GM12878 (cell line): Measurements from ENCODE around the gene PRPF6. TPM values are rescaled to one million over a fixed set of nuclear protein-coding genes. Genes with fewer than 3 reads are reported as not detected.

Source experiments
- ATAC-seq: fragments of 200-7000 bp; cut with Tn5 transposase; 3 replicates; pipeline ENCODE4 v1.9.1; 2020; ENCODE audit warnings: mild to moderate bottlenecking, moderate library complexity
- BruUV-seq: library from RNA; stranded (reverse); fragments of 400-500 nt; replicated peaks from 2 replicates; lab custom pipeline; 2021; lab: Mats Ljungman, UMichigan
- CTCF ChIA-PET: fragments of 300-600 bp; sonication (Branson Sonifier 250); formaldehyde crosslinking; extraction: SDS; loops from one replicate; lab custom pipeline; 2021; ENCODE audit warnings: inconsistent platforms; lab: Yijun Ruan, JAX
- POLR2A ChIA-PET: fragments of 350-600 bp; formaldehyde crosslinking; extraction: SDS; loops from one replicate; lab custom pipeline; 2021; ENCODE audit warnings: inconsistent platforms; lab: Charles Lee
- RAD21 ChIA-PET: fragments of 300-600 bp; sonication (Branson Sonifier 250); formaldehyde crosslinking; loops from one replicate; lab custom pipeline; 2023; ENCODE audit warnings: antibody characterized with exemption; ENCODE audit not compliant: unreplicated experiment; lab: Charles Lee
- SMC1A ChIA-PET: fragments of 300-600 bp; sonication (Branson Sonifier 250); formaldehyde crosslinking; loops from one replicate; lab custom pipeline; 2023; ENCODE audit not compliant: unreplicated experiment, uncharacterized antibody; lab: Charles Lee
- DNase-seq: peaks from one replicate; pipeline ENCODE4 v3.0.0-alpha.2; 2011; ENCODE audit warnings: low read depth, low spot score
- FAIRE-seq: peaks from 3 replicates; lab custom pipeline; 2011; peaks lifted over from hg19 to GRCh38; lab: Jason Lieb, UNC
- H2AFZ ChIP-seq: 2 replicates; pipeline ENCODE4 v1.6.0; 2011; ENCODE audit warnings: low read depth, low read length, control low read depth; ENCODE audit not compliant: control insufficient read depth
- H3K27ac ChIP-seq: 2 replicates; pipeline ENCODE4 v1.5.1; 2011; ENCODE audit warnings: control low read depth; ENCODE audit not compliant: control insufficient read depth, insufficient read depth
- H3K27me3 ChIP-seq, 2 experiments: replicated peaks in 1 of 2; 2 replicates each; pipeline versions ENCODE4 v1.6.0 to v1.6.1; 2011; ENCODE audit warnings: low read length in 1 of 2; ENCODE audit not compliant: control insufficient read depth in 2 of 2, insufficient read depth in 2 of 2
- H3K36me3 ChIP-seq, 2 experiments: 2 replicates each; pipeline ENCODE4 v1.5.1; 2011; ENCODE audit warnings: low read length in 1 of 2; ENCODE audit not compliant: control insufficient read depth in 2 of 2, insufficient read depth in 2 of 2
- H3K4me1 ChIP-seq: 2 replicates; pipeline ENCODE4 v1.6.1; 2011; ENCODE audit warnings: mild to moderate bottlenecking, low read length, moderate library complexity, mixed read lengths; ENCODE audit not compliant: control insufficient read depth, insufficient read depth
- H3K4me2 ChIP-seq: 2 replicates; pipeline ENCODE4 v1.6.0; 2011; ENCODE audit warnings: control low read depth; ENCODE audit not compliant: control insufficient read depth, insufficient read depth
- H3K4me3 ChIP-seq: fragments of 200-600 bp; sonication (generic); 2 replicates; pipeline ENCODE4 v1.5.1; 2016
- H3K79me2 ChIP-seq: 2 replicates; pipeline ENCODE4 v1.6.0; 2011; ENCODE audit warnings: low read length; ENCODE audit not compliant: control insufficient read depth, insufficient read depth
- H3K9ac ChIP-seq: 2 replicates; pipeline ENCODE4 v1.8.0; 2011; ENCODE audit warnings: low read length, control low read depth, mixed read lengths; ENCODE audit not compliant: control insufficient read depth, insufficient read depth
- H3K9me3 ChIP-seq: replicated peaks from 3 replicates; pipeline ENCODE4 v1.5.1; 2011; ENCODE audit warnings: mild to moderate bottlenecking, low read length; ENCODE audit not compliant: control insufficient read depth, insufficient read depth
- H4K20me1 ChIP-seq: 2 replicates; pipeline ENCODE4 v1.6.0; 2011; ENCODE audit not compliant: control insufficient read depth, insufficient read depth
- BACH1 ChIP-seq: fragments of 450-650 bp; IDR thresholded peaks from 2 replicates; pipeline ENCODE4 v1.6.1; 2017; ENCODE audit warnings: mild to moderate bottlenecking, borderline replicate concordance
- IRF4 ChIP-seq: IDR thresholded peaks from 2 replicates; pipeline ENCODE4 v1.6.1; 2011; ENCODE audit warnings: low read depth, low read length
- KLF5 ChIP-seq: fragments of 450-650 bp; IDR thresholded peaks from 2 replicates; pipeline ENCODE4 v1.6.1; 2014; ENCODE audit warnings: mild to moderate bottlenecking; ENCODE audit not compliant: partially characterized antibody
- MLLT1 ChIP-seq: fragments of 450-650 bp; IDR thresholded peaks from 2 replicates; pipeline ENCODE4 v1.6.1; 2016; ENCODE audit warnings: mild to moderate bottlenecking
- POLR2A ChIP-seq: IDR thresholded peaks from 2 replicates; pipeline ENCODE4 v1.6.1; 2011; ENCODE audit warnings: low read depth, mild to moderate bottlenecking, low read length
- RCOR1 ChIP-seq: conservative IDR thresholded peaks from 2 replicates; pipeline ENCODE4 v1.6.1; 2012; ENCODE audit warnings: low read depth, low read length, improper control_type of control experiment
- SMARCA5 ChIP-seq: fragments of 450-650 bp; IDR thresholded peaks from 2 replicates; pipeline ENCODE4 v1.6.1; 2017; ENCODE audit warnings: mild to moderate bottlenecking
- USF2 ChIP-seq: IDR thresholded peaks from 2 replicates; pipeline ENCODE4 v1.6.1; 2011; ENCODE audit warnings: low read depth, low read length, improper control_type of control experiment, borderline replicate concordance
- ZBTB33 ChIP-seq: fragments of 450-650 bp; IDR thresholded peaks from 2 replicates; pipeline ENCODE4 v1.6.1; 2017; ENCODE audit warnings: mild to moderate bottlenecking
- WGBS: methylation state at CpG from one replicate; pipeline ENCODE4 v1.1.6; 2016; ENCODE audit warnings: low lambda C conversion rate; ENCODE audit not compliant: insufficient replicate concordance, insufficient coverage; ENCODE audit errors: missing lambda C conversion rate; 5-methylcytosine and 5-hydroxymethylcytosine counted together
- in situ Hi-C: fragments of 300-500 bp; cut with MboI; formaldehyde crosslinking; loops from 9 replicates; pipeline ENCODE4 v1.14.3; 2018; ENCODE audit warnings: mixed read lengths
- intact Hi-C: fragments of 100-400 bp; cut with micrococcal nuclease; formaldehyde crosslinking; loops from one replicate; pipeline ENCODE4 v1.14.2; 2022; ENCODE audit not compliant: unreplicated experiment
- polyA plus RNA-seq, 11 experiments: library from polyadenylated mRNA; depleted of rRNA in 4 of 11; unstranded in 6 of 11; stranded (reverse) in 5 of 11; fragments of >200 nt; fragmentation: Nextera tagmentation in 4 of 11; fragmentation: Illumina TruSeq in 1 of 11; extraction: Ambion mirVana in 4 of 11; extraction: Trizol in 1 of 11; gene quantifications; 1 replicate in 1 of 11; 2 replicates in 10 of 11; pipeline versions ENCODE4 v1.2.1 to v1.2.3, GENCODE V29; 2011 to 2016; ENCODE audit warnings: inconsistent platforms in 2 of 11, missing spikeins in 2 of 11, low read depth in 1 of 11
- total RNA-seq, 4 experiments: library from RNA; depleted of rRNA in 3 of 4; stranded (reverse); fragments of >200 nt in 3 of 4; fragmentation: Illumina TruSeq in 1 of 4; extraction: Trizol in 1 of 4; gene quantifications; 2 replicates each; pipeline versions ENCODE4 v1.2.1 to v1.2.3, GENCODE V29; 2013 to 2021

Gene PRPF6
- total and polyA plus RNA-seq, 10 of the 15 experiments (the other 5 are each of a cell fraction or from before 2014, with no cell fraction given) = 5.0 to 102 (median 71.3) TPM

- Histone ChIP-seq H3K27me3 (no peaks in the 10 kb centered on the region), H3K79me2 (peaks cover 30% of the 10 kb centered on the region), H3K4me3 (peak overlapping the region; percentile 83), H3K9me3 (no peaks in the 10 kb centered on the region), H3K36me3 (peaks cover 3 to 22% of the 10 kb centered on the region in 2 experiments), H3K4me2 (peak overlapping the region; percentile 97), H3K4me1 (peaks cover 19% of the 10 kb centered on the region; the same call in 1 of the 2 replicates), H3K27ac (peak overlapping the region; percentile 85), H3K9ac (peak overlapping the region; percentile 91), H4K20me1 (no peaks in the 10 kb centered on the region), H2AFZ (no peak overlapping the region)
- BruUV-seq = no TSS peak
- ATAC-seq (no peak), DNase-seq (no peak), FAIRE-seq (no peak)
- POLR2A ChIA-PET = interaction anchor here (1.1 to 3.0 kb wide), 5 partner anchors 12 to 37 kb away, joined by 3 to 10 read pairs (median 4); no protein-coding TSS in a partner anchor
- intact Hi-C loops (no loop called here), in situ Hi-C loops (no loop called here)
- SMC1A ChIA-PET = interaction anchor here (2.8 kb wide), 1 partner anchor 10 kb away, joined by 10 read pairs; no protein-coding TSS in a partner anchor
- CTCF ChIA-PET = interaction anchor here (1.1 to 3.9 kb wide), 5 partner anchors 10 to 37 kb away, joined by 3 to 22 read pairs (median 7); no protein-coding TSS in a partner anchor
- RAD21 ChIA-PET = interaction anchor here (1.2 to 2.3 kb wide), 4 partner anchors 11 to 35 kb away, joined by 4 to 7 read pairs (median 4); no protein-coding TSS in a partner anchor
- 63% methylated on average over 21 of the region's 22 CpGs for WGBS
- TF ChIP-seq ZBTB33 = no peak
- TF ChIP-seq RCOR1 = no peak
- 0 out of 2 replicates have a peak, but pooled peaks have one; percentile 17 for TF ChIP-seq BACH1
- TF ChIP-seq KLF5 = no peak
- TF ChIP-seq POLR2A = peak; percentile 24; the same call in 1 of the 2 replicates
- TF ChIP-seq USF2 = no peak
- no peak for TF ChIP-seq IRF4
- TF ChIP-seq MLLT1 = peak; percentile 85
- TF ChIP-seq SMARCA5 = 0 out of 2 replicates have a peak, but pooled peaks have one; percentile 7
Observed at GRCh38 chr20:64076061-64076997, 95.4 kb downstream of the PRPF6 start.
